HG03342 (cell line): ENCODE results near the gene APOE.
"Not testable (repeated sequence)": the region's sequence is repeated elsewhere in the genome, so short reads cannot be mapped to it uniquely, and the experiment has no call there.

Experiments
- ATAC-seq: cut with Tn5 transposase; IDR thresholded peaks from one replicate; pipeline ENCODE4 v1.9.1; 2021; ENCODE audit warnings: mild to moderate bottlenecking, moderate library complexity; ENCODE audit not compliant: unreplicated experiment

The APOE gene

GRCh38 chr19:44905437-44906160 lies at the start of gene APOE:
Gene APOE (plus strand): TSS chr19:44905796. CDS start chr19:44906625, 829 bp downstream.
- no peak for ATAC-seq

DNA sequence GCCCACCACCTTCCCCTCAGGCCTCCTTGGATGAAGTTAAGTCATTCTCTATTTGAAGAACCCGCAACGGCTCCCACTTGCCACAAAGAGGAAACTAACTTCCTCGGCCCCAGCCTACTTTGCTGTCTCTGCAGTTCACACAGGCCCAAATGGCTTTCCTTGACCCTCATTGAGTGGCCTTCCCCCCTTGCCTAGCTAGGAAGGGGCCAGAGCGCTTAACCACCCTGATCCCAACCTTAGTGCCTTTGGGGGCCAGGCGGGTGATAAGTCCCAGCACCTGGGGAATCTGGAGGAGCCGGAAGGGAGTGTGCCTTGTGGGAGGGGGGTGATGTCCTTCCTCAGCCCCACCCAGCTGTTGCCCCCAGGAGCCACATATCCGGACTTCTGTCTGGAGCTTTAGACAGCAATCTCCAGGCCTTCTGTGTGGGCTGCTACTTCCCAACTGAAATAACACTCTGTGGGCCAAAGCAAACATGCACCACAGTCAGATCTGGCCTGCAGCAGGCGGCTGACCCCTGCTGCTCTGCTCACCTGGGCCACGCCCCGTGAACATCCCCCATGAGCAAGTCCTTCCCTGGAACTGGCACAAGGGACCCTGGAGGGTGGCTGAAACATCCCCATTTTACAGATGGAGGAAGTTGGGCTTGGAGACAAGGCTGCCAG lies 49.0 kb upstream of the APOE start:
- ATAC-seq: no peak

- ATAC-seq: no peak
Observed at GRCh38 chr19:44857837-44858236, 47.8 kb upstream of the APOE start.

DNA sequence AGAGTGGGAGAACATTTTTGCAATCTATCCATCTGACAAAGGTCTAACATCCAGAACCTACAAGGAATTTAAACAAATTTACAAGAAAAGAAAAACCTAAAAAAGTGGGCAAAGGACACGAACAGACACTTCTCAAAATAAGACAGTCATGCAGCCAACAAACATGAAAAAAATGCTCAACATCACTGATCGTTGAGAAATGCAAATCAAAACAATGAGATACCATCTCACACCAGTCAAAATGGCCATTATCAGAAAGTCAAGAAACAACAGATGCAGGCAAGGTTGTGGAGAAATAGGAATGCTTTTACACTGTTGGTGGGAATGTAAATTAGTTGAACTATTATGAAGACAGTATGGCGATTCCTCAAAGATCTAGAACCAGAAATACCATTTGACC lies 44.0 kb upstream of the APOE start:
- not testable (repeated sequence) for ATAC-seq

GRCh38 chr19:44863990-44864389 lies 41.6 kb upstream of the APOE start:
- no peak for ATAC-seq

DNA sequence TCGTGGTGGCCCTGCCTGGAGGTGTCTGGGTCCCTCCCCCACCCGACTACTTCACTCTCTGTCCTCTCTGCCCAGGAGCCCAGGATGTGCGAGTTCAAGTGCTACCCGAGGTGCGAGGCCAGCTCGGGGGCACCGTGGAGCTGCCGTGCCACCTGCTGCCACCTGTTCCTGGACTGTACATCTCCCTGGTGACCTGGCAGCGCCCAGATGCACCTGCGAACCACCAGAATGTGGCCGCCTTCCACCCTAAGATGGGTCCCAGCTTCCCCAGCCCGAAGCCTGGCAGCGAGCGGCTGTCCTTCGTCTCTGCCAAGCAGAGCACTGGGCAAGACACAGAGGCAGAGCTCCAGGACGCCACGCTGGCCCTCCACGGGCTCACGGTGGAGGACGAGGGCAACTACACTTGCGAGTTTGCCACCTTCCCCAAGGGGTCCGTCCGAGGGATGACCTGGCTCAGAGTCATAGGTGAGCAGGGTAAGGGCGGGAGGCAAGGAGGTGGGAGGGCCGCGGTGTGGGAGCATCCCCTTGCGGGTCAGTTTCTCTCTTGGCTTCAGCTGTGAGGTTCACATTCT lies 40.3 kb upstream of the APOE start:
- no peak for ATAC-seq

DNA sequence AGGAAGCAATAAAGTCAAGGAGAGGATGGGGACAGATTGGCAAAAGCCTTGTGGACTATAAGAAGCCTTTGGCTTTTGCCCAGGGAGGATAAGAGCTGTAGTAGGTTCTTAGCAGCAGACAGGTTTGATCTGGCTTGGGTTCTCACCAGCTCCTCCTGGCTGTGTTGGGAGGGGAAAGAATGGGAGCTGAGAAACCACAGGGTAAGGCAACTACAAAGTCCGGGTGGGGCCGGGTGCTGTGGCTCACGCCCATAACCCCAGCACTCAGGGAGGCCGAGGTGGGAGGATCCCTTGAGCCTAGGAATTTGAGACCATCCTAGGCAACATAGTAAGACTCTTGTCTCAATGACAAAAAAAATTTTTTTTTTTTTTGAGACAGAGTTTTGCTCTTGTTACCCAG lies 38.9 kb upstream of the APOE start:
- ATAC-seq: no peak

GRCh38 chr19:44867578-44867977 lies 38.0 kb upstream of the APOE start:
- ATAC-seq: no peak

GRCh38 chr19:44869733-44870470 lies 35.7 kb upstream of the APOE start:
- no peak for ATAC-seq

- ATAC-seq: no peak
Observed at GRCh38 chr19:44871809-44872208, 33.8 kb upstream of the APOE start.

- no peak for ATAC-seq
Observed at GRCh38 chr19:44872661-44873060, 32.9 kb upstream of the APOE start.

DNA sequence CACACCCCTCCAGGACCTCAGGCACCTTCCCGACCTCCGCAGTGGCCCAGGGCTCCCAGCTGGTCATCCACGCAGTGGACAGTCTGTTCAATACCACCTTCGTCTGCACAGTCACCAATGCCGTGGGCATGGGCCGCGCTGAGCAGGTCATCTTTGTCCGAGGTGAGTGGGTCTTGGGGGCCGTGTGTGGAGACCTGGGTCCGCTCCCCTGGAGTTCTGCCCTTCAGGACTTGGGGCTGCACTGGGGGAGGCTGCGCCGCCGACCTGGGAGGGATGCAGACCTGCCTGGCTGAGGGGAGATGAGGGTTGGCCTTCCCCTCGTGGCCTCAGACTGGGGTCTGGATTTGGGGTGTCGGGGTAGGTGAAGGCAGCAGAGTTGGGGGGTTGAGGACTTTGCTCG lies 31.3 kb upstream of the APOE start:
- ATAC-seq: no peak

DNA sequence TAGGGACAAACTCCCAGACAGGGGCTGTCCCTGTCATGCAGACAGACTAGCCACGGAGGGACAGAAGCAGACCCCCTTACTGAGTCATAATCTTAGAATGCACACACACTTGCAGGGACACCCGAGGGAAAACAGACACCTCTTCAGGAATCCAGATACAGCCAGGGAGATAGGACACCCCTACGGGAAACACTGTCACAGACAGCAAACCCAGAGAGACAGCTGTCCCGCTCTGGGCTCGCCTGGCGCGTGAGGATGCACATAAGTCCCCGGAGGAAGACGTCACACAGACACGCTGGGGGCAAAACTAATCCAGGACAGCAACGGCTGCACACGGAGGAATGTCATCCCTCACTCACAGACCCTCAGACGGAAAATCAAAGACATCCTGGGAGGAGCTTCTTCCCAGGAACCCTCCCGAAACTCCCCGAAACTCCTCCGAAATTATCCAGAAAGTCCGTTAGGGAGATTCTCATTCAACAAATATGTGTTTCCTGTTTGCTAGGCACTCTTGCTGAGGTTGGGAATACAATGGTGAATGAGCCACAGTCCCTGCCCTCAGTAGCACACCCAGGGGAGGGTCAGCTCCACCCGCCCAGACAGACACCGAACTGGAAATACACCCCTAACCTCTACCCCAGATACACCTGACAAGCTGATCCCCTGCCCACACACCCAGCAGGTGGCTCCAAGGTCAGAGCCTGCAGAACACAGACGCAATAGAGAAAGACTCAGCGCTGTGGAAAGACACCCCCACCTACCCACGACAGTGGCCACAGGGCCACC lies 29.7 kb upstream of the APOE start:
- ATAC-seq: no peak

DNA sequence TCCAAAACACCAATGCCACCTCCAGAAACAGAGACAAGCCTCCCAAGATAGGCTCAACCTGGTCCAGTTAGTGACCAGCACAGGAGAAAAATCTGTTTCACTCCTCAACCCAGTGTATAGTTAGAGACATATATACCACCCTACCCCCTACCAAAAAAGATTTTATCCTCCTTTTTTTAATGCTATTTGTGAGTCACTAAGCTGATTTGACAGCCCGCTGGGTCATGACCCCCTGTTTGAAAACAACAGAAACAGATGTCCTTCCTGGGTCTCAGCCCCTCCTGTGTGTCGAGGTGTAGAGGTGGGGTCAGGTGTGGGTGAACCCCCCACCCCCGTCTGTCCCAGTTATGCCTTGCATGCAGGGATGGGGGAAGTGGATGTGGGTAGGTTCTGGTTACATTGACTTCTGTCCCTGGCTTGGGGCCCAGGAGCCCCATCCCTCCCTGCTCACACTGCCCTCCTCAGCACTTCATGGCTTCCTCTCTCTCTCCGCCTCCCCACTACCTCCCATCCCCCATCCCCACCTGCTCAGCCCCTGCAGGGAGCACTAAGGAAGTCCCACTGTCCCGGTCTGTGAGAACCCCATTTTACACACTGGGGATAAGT lies 28.6 kb upstream of the APOE start:
- no peak for ATAC-seq

DNA sequence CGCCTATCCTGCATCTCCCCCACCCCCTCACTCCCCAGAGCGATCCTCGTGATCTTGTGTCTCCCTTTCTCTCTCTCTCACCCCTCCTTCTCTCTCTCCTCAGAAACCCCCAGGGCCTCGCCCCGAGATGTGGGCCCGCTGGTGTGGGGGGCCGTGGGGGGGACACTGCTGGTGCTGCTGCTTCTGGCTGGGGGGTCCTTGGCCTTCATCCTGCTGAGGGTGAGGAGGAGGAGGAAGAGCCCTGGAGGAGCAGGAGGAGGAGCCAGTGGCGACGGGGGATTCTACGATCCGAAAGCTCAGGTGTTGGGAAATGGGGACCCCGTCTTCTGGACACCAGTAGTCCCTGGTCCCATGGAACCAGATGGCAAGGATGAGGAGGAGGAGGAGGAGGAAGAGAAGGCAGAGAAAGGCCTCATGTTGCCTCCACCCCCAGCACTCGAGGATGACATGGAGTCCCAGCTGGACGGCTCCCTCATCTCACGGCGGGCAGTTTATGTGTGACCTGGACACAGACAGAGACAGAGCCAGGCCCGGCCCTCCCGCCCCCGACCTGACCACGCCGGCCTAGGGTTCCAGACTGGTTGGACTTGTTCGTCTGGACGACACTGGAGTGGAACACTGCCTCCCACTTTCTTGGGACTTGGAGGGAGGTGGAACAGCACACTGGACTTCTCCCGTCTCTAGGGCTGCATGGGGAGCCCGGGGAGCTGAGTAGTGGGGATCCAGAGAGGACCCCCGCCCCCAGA lies 27.3 kb upstream of the APOE start:
- no peak for ATAC-seq

DNA sequence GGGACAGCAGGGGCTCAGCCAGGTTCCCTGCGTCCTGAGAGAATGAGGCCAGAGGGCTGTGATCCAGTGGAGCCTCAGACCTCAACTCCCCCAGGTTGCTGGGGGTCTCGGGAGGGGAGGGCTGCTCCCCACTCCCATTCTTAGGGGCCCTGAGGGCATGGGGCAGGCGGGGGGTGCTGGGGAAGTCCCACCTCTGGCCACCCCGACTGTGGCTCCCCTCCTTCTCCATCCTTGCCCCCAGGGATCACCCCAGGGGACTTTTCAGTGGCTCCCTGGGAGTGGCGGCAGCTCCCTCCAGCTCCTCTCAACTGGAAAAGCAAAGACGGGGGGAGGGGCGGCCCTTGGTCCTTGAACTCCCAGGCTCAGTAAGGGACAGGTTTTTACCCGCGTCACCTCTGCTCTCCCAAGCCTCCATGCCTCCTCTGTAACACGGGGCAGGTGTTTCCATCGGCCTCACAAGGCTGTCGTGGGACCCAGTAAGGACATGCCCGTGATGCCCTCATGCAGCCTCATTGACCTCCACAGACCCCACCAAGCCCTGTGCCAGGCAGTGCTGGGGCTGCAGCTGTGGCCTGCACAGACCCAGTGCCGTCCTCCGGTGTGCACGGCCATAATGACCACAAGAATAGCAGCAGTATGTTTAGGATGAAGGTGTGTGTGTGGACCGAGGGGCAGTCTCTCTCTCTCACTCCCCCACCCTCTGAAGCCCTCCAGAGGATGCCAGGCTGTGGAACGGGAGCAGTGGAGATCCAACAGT lies 26.1 kb upstream of the APOE start:
- ATAC-seq: no peak

DNA sequence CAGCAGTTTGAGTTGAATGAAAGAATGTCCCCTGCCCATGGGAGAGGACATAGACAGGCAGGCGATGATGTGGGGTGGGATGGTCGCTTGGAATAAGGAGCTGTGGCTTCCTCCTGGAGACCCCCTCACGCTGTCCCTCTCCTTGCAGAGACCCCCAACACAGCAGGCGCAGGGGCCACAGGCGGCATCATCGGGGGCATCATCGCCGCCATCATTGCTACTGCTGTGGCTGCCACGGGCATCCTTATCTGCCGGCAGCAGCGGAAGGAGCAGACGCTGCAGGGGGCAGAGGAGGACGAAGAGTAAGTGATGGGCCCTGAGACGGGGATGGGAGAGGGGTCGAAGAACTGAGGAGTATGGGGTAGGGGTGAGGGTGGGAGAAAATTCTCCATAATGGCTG lies 23.5 kb upstream of the APOE start:
- ATAC-seq: no peak

DNA sequence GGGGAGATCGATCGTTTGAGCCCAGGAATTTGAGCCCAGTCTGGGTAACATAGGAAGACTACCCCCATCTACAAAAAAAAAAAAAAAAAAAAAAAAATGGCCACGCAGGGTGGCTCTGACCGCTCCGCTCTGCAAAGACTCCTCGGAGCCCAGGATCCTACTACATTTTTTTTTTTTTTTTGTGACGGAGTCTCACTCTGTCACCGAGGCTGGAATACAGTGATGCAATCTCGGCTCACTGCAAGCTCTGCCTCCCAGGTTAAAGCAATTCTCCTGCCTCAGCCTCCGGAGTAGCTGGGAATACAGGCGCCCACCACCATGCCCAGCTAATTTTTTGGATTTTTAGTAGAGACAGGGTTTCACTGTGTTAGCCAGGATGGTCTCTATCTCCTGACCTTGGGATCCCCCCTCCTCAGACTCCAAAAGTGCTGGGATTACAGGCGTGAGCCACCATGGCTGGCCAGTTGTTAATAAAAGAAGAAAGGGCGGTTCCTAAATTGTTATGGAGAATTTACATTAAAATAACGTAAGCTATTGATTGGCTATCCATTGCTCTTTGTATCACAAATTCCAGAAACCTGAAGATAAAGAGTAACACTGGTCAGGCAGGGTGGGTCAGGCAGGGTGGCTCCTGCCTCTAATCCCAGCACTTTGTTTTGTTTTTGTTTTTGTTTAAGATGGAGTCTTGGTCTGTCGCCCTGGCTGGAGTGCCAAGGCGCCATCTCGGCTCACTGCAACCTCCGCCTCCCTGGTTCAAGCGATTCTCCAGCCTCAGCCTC lies 22.8 kb upstream of the APOE start:
- ATAC-seq: not testable (repeated sequence)
